Suprapubic skin (tissue), 3 donors: ENCODE results near the gene FRMD1.

Experiments used
- EP300 ChIP-seq: sonication (generic); formaldehyde crosslinking; IDR thresholded peaks from one replicate; pipeline ENCODE4 v1.6.1; 2017; ENCODE audit warnings: antibody characterized with exemption
- POLR2A ChIP-seq, 2 donors: fragments of 450-650 bp; IDR thresholded peaks; one replicate each; pipeline ENCODE4 v1.6.1; 2017; ENCODE audit warnings: antibody characterized with exemption in 2 of 2, mild to moderate bottlenecking in 2 of 2, moderate library complexity in 2 of 2
- TF ChIP-seq, protein P1 (sequence below), 2 donors: fragments of 200-600 bp in 1 of 2; fragments of 450-650 bp in 1 of 2; sonication (generic) in 1 of 2; IDR thresholded peaks; one replicate each; pipeline ENCODE4 v1.5.1; 2016 to 2019; ENCODE audit warnings: antibody characterized with exemption in 2 of 2, mild to moderate bottlenecking in 1 of 2, moderate library complexity in 1 of 2

DNA sequence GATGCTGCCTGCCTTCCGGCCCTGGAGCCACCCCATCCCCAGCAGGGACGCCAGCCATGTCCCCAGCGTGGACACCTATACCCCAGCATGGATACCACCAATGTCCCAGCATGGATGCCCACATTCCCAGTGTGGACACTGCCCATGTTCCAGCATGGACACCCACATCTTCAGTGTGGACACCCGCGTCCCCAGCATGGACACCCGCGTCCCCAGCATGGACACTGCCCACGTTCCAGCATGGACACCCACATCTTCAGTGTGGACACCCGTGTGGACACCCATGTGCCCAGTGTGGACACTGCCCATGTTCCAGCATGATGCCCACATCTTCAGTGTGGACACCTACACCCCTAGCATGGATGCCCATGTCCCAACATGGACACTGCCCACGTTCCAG, 7.1 kb upstream of the FRMD1 start:
- no peak for TF ChIP-seq POLR2A (IDR thresholded peaks at IDR 0.05)
- TF ChIP-seq, protein P1, sequence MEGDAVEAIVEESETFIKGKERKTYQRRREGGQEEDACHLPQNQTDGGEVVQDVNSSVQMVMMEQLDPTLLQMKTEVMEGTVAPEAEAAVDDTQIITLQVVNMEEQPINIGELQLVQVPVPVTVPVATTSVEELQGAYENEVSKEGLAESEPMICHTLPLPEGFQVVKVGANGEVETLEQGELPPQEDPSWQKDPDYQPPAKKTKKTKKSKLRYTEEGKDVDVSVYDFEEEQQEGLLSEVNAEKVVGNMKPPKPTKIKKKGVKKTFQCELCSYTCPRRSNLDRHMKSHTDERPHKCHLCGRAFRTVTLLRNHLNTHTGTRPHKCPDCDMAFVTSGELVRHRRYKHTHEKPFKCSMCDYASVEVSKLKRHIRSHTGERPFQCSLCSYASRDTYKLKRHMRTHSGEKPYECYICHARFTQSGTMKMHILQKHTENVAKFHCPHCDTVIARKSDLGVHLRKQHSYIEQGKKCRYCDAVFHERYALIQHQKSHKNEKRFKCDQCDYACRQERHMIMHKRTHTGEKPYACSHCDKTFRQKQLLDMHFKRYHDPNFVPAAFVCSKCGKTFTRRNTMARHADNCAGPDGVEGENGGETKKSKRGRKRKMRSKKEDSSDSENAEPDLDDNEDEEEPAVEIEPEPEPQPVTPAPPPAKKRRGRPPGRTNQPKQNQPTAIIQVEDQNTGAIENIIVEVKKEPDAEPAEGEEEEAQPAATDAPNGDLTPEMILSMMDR (IDR thresholded peaks at IDR 0.05), result no peak
- no peak for TF ChIP-seq EP300
